ENCODE results near the gene ICA1.

ICA1 gene

GRCh38 chr7:8263048-8263447 is 1.1 kb upstream of the ICA1 start:
- no peak overlapping the region for H3K4me3 ChIP-seq (ENCODE audit: low read length)

GRCh38 chr7:8260871-8261694 is 884 bp downstream of the ICA1 start:
- H3K4me3 ChIP-seq (ENCODE audit: low read length): peak overlapping the region; percentile 26
- TF ChIP-seq CTCF (conservative IDR thresholded peaks at IDR 0.05; ENCODE audit: low read length): no peak
- DNase-seq (ENCODE audit: low read depth): no peak

More at GRCh38 chr7:8263048-8263447, 1.1 kb upstream of the ICA1 start:
- no peak for DNase-seq (ENCODE audit: low read depth)
- no peak for TF ChIP-seq CTCF (conservative IDR thresholded peaks at IDR 0.05; ENCODE audit: low read length)

GRCh38 chr7:8259586-8260222 is 2.3 kb downstream of the ICA1 start:
- no peak overlapping the region for H3K4me3 ChIP-seq (ENCODE audit: low read length)
- DNase-seq (ENCODE audit: low read depth): no peak
- TF ChIP-seq CTCF (conservative IDR thresholded peaks at IDR 0.05; ENCODE audit: low read length): no peak

GRCh38 chr7:8258734-8259133 is 3.2 kb downstream of the ICA1 start:
- no peak for TF ChIP-seq CTCF (conservative IDR thresholded peaks at IDR 0.05; ENCODE audit: low read length)
- no peak for DNase-seq (ENCODE audit: low read depth)
- H3K4me3 ChIP-seq (ENCODE audit: low read length): no peak overlapping the region

- TF ChIP-seq CTCF (conservative IDR thresholded peaks at IDR 0.05; ENCODE audit: low read length): no peak
- no peak overlapping the region for H3K4me3 ChIP-seq (ENCODE audit: low read length)
- DNase-seq (ENCODE audit: low read depth): no peak
These were observed 3.8 kb downstream of the ICA1 start for GRCh38 chr7:8258166-8258565.

GRCh38 chr7:8255680-8256655 is 6.0 kb downstream of the ICA1 start:
- H3K4me3 ChIP-seq (ENCODE audit: low read length): no peak overlapping the region
- no peak for DNase-seq (ENCODE audit: low read depth)
- no peak for TF ChIP-seq CTCF (conservative IDR thresholded peaks at IDR 0.05; ENCODE audit: low read length)
